DND-41 (cell line): Measurements from ENCODE around the gene BTN2A1.
"Not testable (repeated sequence)": the region's sequence is repeated elsewhere in the genome, so short reads cannot be mapped to it uniquely, and the experiment has no call there.

ENCODE experiments used
- ATAC-seq: fragments of 200-7000 bp; cut with Tn5 transposase; 3 replicates; pipeline ENCODE4 v1.9.1; 2021; ENCODE audit warnings: low read depth; ENCODE audit not compliant: insufficient read depth
- DNase-seq: peaks from one replicate; pipeline ENCODE4 v3.0.0-alpha.2; 2020
- H2AFZ ChIP-seq: 2 replicates; pipeline ENCODE4 v1.6.0; 2012; ENCODE audit warnings: low read depth, low read length
- H3K27ac ChIP-seq: 2 replicates; pipeline ENCODE4 v1.5.1; 2012; ENCODE audit warnings: low read length, inconsistent platforms
- H3K27me3 ChIP-seq: fragments of 200-600 bp; sonication (generic); 2 replicates; pipeline ENCODE4 v1.6.0; 2012; ENCODE audit warnings: low read length, mild to moderate bottlenecking, inconsistent platforms; ENCODE audit not compliant: insufficient read depth, poor library complexity
- H3K36me3 ChIP-seq: 2 replicates; pipeline ENCODE4 v1.5.1; 2012; ENCODE audit warnings: low read length, inconsistent platforms; ENCODE audit not compliant: insufficient read depth
- H3K4me1 ChIP-seq: 2 replicates; pipeline ENCODE4 v1.5.1; 2012; ENCODE audit warnings: mild to moderate bottlenecking, low read length; ENCODE audit not compliant: insufficient read depth
- H3K4me2 ChIP-seq: 2 replicates; pipeline ENCODE4 v1.6.0; 2012; ENCODE audit warnings: mild to moderate bottlenecking, moderate library complexity, low read length, inconsistent platforms; ENCODE audit not compliant: insufficient read depth
- H3K4me3 ChIP-seq, 2 experiments: fragments of 200-600 bp in 1 of 2; shearing (Covaris generic) in 1 of 2; 2 replicates each; pipeline ENCODE4 v1.5.1; 2012 to 2016; ENCODE audit warnings: inconsistent platforms in 2 of 2, low read length in 2 of 2, mild to moderate bottlenecking in 2 of 2, low read depth in 1 of 2, moderate library complexity in 1 of 2
- H3K79me2 ChIP-seq: 2 replicates; pipeline ENCODE4 v1.6.0; 2012; ENCODE audit warnings: low read length, inconsistent platforms; ENCODE audit not compliant: insufficient read depth
- H3K9ac ChIP-seq: 2 replicates; pipeline ENCODE4 v1.6.0; 2012; ENCODE audit warnings: low read depth, mild to moderate bottlenecking, inconsistent platforms, low read length, moderate library complexity
- H3K9me3 ChIP-seq: 2 replicates; pipeline ENCODE4 v1.5.1; 2012; ENCODE audit warnings: low read length, moderate library complexity, mild to moderate bottlenecking, inconsistent platforms; ENCODE audit not compliant: insufficient read depth, severe bottlenecking
- H4K20me1 ChIP-seq: 2 replicates; pipeline ENCODE4 v1.6.0; 2012; ENCODE audit warnings: low read length; ENCODE audit not compliant: insufficient read depth
- EZH2 ChIP-seq: IDR thresholded peaks from 3 replicates; pipeline ENCODE4 v1.6.1; 2012; ENCODE audit warnings: borderline replicate concordance, low read depth, mild to moderate bottlenecking, moderate library complexity, low read length, inconsistent platforms; ENCODE audit not compliant: severe bottlenecking
- TF ChIP-seq, protein P1 (sequence below): IDR thresholded peaks from 2 replicates; pipeline ENCODE4 v1.5.1; 2012; ENCODE audit warnings: borderline replicate concordance, low read length, moderate library complexity, mild to moderate bottlenecking; ENCODE audit not compliant: poor library complexity, severe bottlenecking; ENCODE audit errors: extremely low read depth

BTN2A1 gene

GRCh38 chr6:26507658-26508057, 49.9 kb downstream of the BTN2A1 start:
- TF ChIP-seq, protein P1, sequence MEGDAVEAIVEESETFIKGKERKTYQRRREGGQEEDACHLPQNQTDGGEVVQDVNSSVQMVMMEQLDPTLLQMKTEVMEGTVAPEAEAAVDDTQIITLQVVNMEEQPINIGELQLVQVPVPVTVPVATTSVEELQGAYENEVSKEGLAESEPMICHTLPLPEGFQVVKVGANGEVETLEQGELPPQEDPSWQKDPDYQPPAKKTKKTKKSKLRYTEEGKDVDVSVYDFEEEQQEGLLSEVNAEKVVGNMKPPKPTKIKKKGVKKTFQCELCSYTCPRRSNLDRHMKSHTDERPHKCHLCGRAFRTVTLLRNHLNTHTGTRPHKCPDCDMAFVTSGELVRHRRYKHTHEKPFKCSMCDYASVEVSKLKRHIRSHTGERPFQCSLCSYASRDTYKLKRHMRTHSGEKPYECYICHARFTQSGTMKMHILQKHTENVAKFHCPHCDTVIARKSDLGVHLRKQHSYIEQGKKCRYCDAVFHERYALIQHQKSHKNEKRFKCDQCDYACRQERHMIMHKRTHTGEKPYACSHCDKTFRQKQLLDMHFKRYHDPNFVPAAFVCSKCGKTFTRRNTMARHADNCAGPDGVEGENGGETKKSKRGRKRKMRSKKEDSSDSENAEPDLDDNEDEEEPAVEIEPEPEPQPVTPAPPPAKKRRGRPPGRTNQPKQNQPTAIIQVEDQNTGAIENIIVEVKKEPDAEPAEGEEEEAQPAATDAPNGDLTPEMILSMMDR = no peak
- TF ChIP-seq EZH2 = no peak
- Histone ChIP-seq H3K36me3 (no peaks in the 10 kb centered on the region), H3K27ac (no peak overlapping the region)

DNA sequence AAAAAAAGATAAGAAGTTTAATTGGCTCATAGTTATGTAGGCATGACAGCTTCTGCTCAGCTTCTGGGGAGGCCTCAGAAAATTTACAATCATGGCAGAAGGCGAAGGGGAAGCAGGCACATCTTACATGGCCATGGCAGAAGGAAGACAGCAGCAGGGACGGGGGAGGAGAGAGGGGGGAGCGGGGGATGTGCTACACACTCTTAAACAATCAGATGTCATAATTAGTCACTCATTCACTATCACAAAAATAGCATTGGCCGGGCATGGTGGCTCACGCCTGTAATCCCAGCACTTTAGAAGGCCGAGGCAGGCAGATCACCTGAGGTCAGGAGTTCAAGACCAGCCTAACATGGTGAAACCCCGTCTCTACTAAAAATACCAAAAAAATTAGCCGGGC, 53.3 kb downstream of the BTN2A1 start:
- not testable (repeated sequence) for H3K4me1 ChIP-seq, H3K4me2 ChIP-seq, H2AFZ ChIP-seq, H3K27ac ChIP-seq, ATAC-seq, H3K27me3 ChIP-seq, H3K9me3 ChIP-seq, H4K20me1 ChIP-seq, H3K9ac ChIP-seq, H3K79me2 ChIP-seq, H3K4me3 ChIP-seq, DNase-seq, H3K36me3 ChIP-seq

More at GRCh38 chr6:26507658-26508057, 49.9 kb downstream of the BTN2A1 start:
- H3K4me1 ChIP-seq = no peaks in the 10 kb centered on the region
- no peak overlapping the region for H3K4me2 ChIP-seq
- ATAC-seq = no peak
- H3K9ac ChIP-seq = no peak overlapping the region
- H2AFZ ChIP-seq = no peak overlapping the region
- no peaks in the 10 kb centered on the region for H4K20me1 ChIP-seq
- H3K9me3 ChIP-seq = no peaks in the 10 kb centered on the region
- H3K4me3 ChIP-seq = no peak overlapping the region
- no peaks in the 10 kb centered on the region for H3K27me3 ChIP-seq
- H3K79me2 ChIP-seq = no peaks in the 10 kb centered on the region
- no peak for DNase-seq

DNA sequence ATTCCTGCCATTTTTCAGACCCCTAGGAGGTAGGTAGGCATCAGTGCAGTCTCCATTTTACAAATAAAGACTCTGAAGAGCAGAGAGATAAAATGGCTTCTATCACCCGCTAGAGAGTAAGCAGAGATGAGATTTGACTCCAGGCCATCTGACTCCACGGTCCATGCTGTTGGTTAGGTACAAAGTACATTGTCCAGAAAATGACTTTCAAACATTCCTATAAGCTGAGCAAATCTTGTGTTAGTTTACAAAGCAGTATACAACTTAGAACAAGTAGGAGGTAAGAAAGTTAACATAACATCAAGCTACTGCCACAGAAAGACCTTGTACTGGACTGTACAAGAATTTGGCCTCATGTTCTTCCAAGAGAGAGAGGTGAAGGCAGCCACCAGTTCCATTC, 57.2 kb downstream of the BTN2A1 start:
- Histone ChIP-seq H3K27ac (no peak overlapping the region), H3K79me2 (no peaks in the 10 kb centered on the region), H3K27me3 (no peaks in the 10 kb centered on the region), H3K36me3 (no peaks in the 10 kb centered on the region), H3K9me3 (no peaks in the 10 kb centered on the region), H4K20me1 (no peaks in the 10 kb centered on the region), H3K9ac (no peak overlapping the region), H3K4me1 (peaks cover 3% of the 10 kb centered on the region), H3K4me3 (no peak overlapping the region), H2AFZ (0 out of 2 replicates have a peak overlapping the region, but pooled peaks have one; percentile 44), H3K4me2 (no peak overlapping the region)
- TF ChIP-seq, protein P1 = no peak
- TF ChIP-seq EZH2 = no peak
- DNase-seq = no peak
- no peak for ATAC-seq

GRCh38 chr6:26516481-26517427, 59.0 kb downstream of the BTN2A1 start:
- Histone ChIP-seq H3K4me3 (no peak overlapping the region), H4K20me1 (no peaks in the 10 kb centered on the region), H3K9me3 (no peaks in the 10 kb centered on the region), H3K9ac (no peak overlapping the region), H3K4me1 (peaks cover 17% of the 10 kb centered on the region), H3K27ac (no peak overlapping the region), H3K27me3 (no peaks in the 10 kb centered on the region), H3K79me2 (no peaks in the 10 kb centered on the region), H3K4me2 (no peak overlapping the region), H2AFZ (no peak overlapping the region), H3K36me3 (no peaks in the 10 kb centered on the region)
- TF ChIP-seq, protein P1 = no peak
- no peak for TF ChIP-seq EZH2
- ATAC-seq (no peak), DNase-seq (no peak)
